ENCODE data around the gene CBL. TPM values are rescaled to one million over a fixed set of nuclear protein-coding genes. Genes with fewer than 3 reads are reported as not detected.

Gene CBL
- total and polyA plus RNA-seq, 10 of the 15 experiments (the other 5 are each of a cell fraction or from before 2014, with no cell fraction given): 3.9 to 27.1 (median 9.5) TPM

DNA sequence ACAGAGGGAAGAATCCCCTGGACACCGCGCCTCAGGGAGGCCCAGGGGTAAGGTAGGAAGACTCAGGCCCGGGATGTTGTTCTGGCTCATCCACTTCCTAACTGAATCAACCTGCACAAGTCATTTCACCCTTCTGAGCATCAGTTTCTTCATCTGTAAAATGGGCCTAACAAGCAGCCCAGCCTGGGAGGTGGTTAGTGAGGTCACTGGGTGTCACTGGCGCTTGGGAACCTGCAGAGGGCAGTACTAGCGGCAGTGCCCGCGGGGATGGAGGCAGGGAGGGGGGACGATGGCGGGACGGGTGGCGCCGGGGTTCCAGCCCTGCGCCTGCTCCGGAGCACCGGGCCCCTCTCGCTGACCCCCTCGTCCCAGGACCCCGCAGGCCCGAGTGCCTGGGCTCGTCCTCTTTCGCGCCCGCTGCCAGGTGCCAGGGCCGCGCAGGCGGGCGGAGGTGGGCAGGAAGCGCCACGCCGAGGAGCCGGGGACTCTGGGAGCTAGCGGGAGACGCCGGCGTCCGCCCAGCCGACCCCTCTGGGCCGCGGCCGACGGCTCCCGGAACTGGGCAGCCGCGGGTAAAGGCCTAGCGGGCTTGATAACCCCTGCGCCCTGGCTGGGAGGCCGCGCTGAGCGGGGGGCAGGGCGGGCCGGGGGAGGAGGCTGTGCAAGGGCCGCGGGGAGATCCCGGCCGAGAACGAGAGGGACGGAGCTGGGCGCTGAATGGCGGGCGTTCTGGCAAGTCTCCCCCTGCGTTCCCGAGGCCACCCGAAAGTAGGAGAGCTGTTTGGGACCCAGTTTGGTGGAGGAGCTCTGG is 37.5 kb upstream of the CBL start, which contains the start of gene NLRX1 (continued):
- peak; percentile 96 for TF ChIP-seq RCOR1 (conservative IDR thresholded peaks at IDR 0.05; ENCODE audit: low read depth, low read length)
- TF ChIP-seq ZNF217 (IDR thresholded peaks at IDR 0.05): peak; percentile 99
- TF ChIP-seq PKNOX1 (IDR thresholded peaks at IDR 0.05): peak; percentile 33; the same call in 1 of the 2 replicates
- TF ChIP-seq NR2C1 (IDR thresholded peaks at IDR 0.05): 0 out of 2 replicates have a peak, but pooled peaks have one; percentile 19
- peak; percentile 18 for TF ChIP-seq RELA (IDR thresholded peaks at IDR 0.05; ENCODE audit: borderline replicate concordance, partially characterized antibody)
- TF ChIP-seq, protein P1, sequence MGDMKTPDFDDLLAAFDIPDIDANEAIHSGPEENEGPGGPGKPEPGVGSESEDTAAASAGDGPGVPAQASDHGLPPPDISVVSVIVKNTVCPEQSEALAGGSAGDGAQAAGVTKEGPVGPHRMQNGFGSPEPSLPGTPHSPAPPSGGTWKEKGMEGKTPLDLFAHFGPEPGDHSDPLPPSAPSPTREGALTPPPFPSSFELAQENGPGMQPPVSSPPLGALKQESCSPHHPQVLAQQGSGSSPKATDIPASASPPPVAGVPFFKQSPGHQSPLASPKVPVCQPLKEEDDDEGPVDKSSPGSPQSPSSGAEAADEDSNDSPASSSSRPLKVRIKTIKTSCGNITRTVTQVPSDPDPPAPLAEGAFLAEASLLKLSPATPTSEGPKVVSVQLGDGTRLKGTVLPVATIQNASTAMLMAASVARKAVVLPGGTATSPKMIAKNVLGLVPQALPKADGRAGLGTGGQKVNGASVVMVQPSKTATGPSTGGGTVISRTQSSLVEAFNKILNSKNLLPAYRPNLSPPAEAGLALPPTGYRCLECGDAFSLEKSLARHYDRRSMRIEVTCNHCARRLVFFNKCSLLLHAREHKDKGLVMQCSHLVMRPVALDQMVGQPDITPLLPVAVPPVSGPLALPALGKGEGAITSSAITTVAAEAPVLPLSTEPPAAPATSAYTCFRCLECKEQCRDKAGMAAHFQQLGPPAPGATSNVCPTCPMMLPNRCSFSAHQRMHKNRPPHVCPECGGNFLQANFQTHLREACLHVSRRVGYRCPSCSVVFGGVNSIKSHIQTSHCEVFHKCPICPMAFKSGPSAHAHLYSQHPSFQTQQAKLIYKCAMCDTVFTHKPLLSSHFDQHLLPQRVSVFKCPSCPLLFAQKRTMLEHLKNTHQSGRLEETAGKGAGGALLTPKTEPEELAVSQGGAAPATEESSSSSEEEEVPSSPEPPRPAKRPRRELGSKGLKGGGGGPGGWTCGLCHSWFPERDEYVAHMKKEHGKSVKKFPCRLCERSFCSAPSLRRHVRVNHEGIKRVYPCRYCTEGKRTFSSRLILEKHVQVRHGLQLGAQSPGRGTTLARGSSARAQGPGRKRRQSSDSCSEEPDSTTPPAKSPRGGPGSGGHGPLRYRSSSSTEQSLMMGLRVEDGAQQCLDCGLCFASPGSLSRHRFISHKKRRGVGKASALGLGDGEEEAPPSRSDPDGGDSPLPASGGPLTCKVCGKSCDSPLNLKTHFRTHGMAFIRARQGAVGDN (IDR thresholded peaks at IDR 0.05): peak; percentile 71; the same call in 1 of the 2 replicates
- TF ChIP-seq, protein P2, sequence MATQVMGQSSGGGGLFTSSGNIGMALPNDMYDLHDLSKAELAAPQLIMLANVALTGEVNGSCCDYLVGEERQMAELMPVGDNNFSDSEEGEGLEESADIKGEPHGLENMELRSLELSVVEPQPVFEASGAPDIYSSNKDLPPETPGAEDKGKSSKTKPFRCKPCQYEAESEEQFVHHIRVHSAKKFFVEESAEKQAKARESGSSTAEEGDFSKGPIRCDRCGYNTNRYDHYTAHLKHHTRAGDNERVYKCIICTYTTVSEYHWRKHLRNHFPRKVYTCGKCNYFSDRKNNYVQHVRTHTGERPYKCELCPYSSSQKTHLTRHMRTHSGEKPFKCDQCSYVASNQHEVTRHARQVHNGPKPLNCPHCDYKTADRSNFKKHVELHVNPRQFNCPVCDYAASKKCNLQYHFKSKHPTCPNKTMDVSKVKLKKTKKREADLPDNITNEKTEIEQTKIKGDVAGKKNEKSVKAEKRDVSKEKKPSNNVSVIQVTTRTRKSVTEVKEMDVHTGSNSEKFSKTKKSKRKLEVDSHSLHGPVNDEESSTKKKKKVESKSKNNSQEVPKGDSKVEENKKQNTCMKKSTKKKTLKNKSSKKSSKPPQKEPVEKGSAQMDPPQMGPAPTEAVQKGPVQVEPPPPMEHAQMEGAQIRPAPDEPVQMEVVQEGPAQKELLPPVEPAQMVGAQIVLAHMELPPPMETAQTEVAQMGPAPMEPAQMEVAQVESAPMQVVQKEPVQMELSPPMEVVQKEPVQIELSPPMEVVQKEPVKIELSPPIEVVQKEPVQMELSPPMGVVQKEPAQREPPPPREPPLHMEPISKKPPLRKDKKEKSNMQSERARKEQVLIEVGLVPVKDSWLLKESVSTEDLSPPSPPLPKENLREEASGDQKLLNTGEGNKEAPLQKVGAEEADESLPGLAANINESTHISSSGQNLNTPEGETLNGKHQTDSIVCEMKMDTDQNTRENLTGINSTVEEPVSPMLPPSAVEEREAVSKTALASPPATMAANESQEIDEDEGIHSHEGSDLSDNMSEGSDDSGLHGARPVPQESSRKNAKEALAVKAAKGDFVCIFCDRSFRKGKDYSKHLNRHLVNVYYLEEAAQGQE (IDR thresholded peaks at IDR 0.05; ENCODE audit: low read depth, low read length): no peak
- TF ChIP-seq CHD1 (IDR thresholded peaks at IDR 0.05; ENCODE audit: low read depth, low read length): no peak
- TF ChIP-seq BCL3 (IDR thresholded peaks at IDR 0.05; ENCODE audit: borderline replicate concordance, insufficient read depth, low read depth, low read length, poor library complexity, severe bottlenecking): no peak
- TF ChIP-seq HDAC2 (IDR thresholded peaks at IDR 0.05): no peak
- peak; percentile 63 for TF ChIP-seq SMC3 (IDR thresholded peaks at IDR 0.05; ENCODE audit: borderline replicate concordance, low read length)
- TF ChIP-seq, protein P3, sequence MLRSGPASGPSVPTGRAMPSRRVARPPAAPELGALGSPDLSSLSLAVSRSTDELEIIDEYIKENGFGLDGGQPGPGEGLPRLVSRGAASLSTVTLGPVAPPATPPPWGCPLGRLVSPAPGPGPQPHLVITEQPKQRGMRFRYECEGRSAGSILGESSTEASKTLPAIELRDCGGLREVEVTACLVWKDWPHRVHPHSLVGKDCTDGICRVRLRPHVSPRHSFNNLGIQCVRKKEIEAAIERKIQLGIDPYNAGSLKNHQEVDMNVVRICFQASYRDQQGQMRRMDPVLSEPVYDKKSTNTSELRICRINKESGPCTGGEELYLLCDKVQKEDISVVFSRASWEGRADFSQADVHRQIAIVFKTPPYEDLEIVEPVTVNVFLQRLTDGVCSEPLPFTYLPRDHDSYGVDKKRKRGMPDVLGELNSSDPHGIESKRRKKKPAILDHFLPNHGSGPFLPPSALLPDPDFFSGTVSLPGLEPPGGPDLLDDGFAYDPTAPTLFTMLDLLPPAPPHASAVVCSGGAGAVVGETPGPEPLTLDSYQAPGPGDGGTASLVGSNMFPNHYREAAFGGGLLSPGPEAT (IDR thresholded peaks at IDR 0.05; ENCODE audit: low read depth): no peak
- TF ChIP-seq, protein P4, sequence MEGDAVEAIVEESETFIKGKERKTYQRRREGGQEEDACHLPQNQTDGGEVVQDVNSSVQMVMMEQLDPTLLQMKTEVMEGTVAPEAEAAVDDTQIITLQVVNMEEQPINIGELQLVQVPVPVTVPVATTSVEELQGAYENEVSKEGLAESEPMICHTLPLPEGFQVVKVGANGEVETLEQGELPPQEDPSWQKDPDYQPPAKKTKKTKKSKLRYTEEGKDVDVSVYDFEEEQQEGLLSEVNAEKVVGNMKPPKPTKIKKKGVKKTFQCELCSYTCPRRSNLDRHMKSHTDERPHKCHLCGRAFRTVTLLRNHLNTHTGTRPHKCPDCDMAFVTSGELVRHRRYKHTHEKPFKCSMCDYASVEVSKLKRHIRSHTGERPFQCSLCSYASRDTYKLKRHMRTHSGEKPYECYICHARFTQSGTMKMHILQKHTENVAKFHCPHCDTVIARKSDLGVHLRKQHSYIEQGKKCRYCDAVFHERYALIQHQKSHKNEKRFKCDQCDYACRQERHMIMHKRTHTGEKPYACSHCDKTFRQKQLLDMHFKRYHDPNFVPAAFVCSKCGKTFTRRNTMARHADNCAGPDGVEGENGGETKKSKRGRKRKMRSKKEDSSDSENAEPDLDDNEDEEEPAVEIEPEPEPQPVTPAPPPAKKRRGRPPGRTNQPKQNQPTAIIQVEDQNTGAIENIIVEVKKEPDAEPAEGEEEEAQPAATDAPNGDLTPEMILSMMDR (IDR thresholded peaks at IDR 0.05 in 2 of 3, conservative IDR thresholded peaks at IDR 0.05 in 1 of 3; ENCODE audit: control insufficient read depth in 2 of 3, extremely low read depth in 1 of 3, insufficient read depth in 1 of 3, low read depth in 3 of 3, low read length in 3 of 3): peak; percentile 86 to 97 (median 95)
- TF ChIP-seq IKZF2 (IDR thresholded peaks at IDR 0.05): peak in 1 of 2 experiments; percentile 21; a peak in 1 of 4 replicates

Data from GM12878 (cell line).